22Rv1 (cell line): Measurements from ENCODE around the gene RAB43.

Experiments used
- ZFX ChIP-seq: fragments of 450-650 bp; IDR thresholded peaks from 2 replicates; pipeline ENCODE4 v1.6.1; 2017; ENCODE audit warnings: antibody characterized with exemption, borderline replicate concordance
- TF ChIP-seq, protein P1 (sequence below): fragments of 450-650 bp; IDR thresholded peaks from 2 replicates; pipeline ENCODE4 v1.5.1; 2017; ENCODE audit warnings: mild to moderate bottlenecking

DNA sequence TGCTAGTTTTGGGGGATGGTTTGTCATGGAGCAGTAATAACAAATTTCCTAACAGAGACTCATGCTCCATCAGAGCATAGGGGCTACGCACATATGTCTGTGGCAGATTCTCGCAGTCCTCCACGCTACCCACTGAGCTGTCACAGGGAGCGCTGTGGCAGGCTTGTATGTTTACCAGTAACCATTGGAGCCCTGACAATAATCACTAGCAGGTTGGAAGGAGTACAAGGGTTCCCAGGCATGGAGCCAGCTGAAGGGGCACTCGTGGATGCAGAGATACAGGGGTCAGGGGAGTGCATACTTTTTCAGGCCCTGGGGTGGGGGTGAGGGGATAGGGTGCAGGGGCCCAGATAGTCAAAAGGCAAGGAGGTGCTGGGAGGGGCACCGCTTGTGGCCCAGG is 68.9 kb downstream of the RAB43 start:
- TF ChIP-seq, protein P1, sequence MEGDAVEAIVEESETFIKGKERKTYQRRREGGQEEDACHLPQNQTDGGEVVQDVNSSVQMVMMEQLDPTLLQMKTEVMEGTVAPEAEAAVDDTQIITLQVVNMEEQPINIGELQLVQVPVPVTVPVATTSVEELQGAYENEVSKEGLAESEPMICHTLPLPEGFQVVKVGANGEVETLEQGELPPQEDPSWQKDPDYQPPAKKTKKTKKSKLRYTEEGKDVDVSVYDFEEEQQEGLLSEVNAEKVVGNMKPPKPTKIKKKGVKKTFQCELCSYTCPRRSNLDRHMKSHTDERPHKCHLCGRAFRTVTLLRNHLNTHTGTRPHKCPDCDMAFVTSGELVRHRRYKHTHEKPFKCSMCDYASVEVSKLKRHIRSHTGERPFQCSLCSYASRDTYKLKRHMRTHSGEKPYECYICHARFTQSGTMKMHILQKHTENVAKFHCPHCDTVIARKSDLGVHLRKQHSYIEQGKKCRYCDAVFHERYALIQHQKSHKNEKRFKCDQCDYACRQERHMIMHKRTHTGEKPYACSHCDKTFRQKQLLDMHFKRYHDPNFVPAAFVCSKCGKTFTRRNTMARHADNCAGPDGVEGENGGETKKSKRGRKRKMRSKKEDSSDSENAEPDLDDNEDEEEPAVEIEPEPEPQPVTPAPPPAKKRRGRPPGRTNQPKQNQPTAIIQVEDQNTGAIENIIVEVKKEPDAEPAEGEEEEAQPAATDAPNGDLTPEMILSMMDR, result no peak
- no peak for TF ChIP-seq ZFX
